GM19351 (cell line): Measurements from ENCODE around the gene IL23R.
"Not testable (repeated sequence)": the region's sequence is repeated elsewhere in the genome, so short reads cannot be mapped to it uniquely, and the experiment has no call there.

Source experiments
- ATAC-seq: cut with Tn5 transposase; IDR thresholded peaks from one replicate; pipeline ENCODE4 v1.9.1; 2021; ENCODE audit warnings: mild to moderate bottlenecking, moderate library complexity; ENCODE audit not compliant: unreplicated experiment

IL23R gene

GRCh38 chr1:67147973-67148372, 18.3 kb upstream of the IL23R start:
- not testable (repeated sequence) for ATAC-seq

DNA sequence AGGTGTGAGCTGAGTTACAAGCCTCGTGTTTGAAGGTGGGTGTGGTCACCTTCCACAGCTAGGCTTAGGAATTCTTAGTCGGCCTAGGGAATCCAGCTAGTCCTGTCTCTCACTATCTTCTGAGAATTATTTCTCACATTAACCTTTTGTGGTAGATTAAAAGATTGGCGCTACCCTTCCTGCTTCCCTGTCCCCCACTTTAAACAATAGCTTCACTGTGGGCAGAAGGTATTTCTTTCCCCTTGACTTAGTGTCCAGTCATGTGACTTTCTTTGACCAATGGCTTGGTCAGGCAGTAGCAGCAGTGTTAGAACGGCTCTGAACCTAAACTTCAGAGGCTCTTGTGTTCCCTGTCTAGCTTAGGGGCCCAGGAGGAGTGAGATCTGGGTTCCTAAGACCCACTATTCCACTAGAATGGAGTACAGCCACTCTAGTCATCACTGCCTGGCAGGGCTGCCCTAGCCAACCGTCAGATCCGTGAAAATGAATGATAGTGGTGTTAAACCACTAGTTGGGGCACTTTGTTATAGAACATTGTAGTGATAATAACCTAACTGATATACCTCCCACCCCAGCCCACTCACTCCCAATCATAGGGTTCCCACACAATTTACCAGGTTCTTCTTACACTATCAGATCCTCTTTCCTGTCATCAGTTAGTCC, 17.6 kb upstream of the IL23R start:
- peak; percentile 3 for ATAC-seq

- ATAC-seq: peak; percentile 99
These were observed 17.0 kb upstream of the IL23R start for GRCh38 chr1:67149179-67149770.

- ATAC-seq: no peak
These were observed 15.3 kb upstream of the IL23R start for GRCh38 chr1:67150931-67151330.

GRCh38 chr1:67158401-67158800, 7.9 kb upstream of the IL23R start:
- ATAC-seq: no peak

DNA sequence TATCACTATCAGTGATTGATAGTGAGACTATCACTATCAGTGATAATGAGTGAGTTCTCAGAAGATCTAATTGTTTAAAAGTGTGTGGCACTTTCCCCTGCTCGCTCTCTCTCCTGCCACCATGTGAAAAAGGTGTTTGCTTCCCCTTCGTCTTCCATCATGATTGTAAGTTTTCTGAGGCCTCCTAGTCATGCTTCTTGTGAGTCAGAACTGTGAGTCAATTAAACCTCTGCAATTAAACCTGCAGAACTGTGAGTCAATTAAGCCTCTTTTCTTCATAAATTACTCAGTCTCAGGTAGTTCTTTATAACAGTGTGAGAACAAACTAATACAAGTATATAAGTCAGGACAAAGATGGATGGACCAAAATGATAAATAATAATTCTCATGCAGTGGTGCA, 7.0 kb upstream of the IL23R start:
- ATAC-seq: no peak

DNA sequence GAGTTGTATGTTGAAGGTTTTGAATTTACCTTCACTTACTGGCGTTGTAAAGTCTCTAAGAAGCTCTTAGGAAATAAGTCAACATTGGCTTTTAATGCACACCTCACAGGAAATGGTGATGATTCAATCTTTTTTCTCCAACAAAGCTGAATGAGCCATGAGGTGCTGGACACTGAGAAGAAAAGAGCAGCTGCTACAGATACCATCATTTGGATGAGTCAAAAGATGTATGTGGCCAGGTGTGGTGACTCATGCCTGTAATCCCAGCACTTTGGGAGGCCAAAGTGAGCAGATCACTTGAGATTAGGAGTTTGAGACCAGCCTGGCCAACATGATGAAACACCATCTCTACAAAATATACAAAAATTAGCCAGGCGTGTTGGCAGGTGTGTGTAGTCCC, 3.3 kb upstream of the IL23R start:
- peak; percentile 56 for ATAC-seq

GRCh38 chr1:67165468-67166041, 699 bp upstream of the IL23R start:
- no peak for ATAC-seq

GRCh38 chr1:67169496-67169895, 3.2 kb downstream of the IL23R start:
- ATAC-seq: no peak

GRCh38 chr1:67169932-67170331, 3.7 kb downstream of the IL23R start:
- no peak for ATAC-seq

DNA sequence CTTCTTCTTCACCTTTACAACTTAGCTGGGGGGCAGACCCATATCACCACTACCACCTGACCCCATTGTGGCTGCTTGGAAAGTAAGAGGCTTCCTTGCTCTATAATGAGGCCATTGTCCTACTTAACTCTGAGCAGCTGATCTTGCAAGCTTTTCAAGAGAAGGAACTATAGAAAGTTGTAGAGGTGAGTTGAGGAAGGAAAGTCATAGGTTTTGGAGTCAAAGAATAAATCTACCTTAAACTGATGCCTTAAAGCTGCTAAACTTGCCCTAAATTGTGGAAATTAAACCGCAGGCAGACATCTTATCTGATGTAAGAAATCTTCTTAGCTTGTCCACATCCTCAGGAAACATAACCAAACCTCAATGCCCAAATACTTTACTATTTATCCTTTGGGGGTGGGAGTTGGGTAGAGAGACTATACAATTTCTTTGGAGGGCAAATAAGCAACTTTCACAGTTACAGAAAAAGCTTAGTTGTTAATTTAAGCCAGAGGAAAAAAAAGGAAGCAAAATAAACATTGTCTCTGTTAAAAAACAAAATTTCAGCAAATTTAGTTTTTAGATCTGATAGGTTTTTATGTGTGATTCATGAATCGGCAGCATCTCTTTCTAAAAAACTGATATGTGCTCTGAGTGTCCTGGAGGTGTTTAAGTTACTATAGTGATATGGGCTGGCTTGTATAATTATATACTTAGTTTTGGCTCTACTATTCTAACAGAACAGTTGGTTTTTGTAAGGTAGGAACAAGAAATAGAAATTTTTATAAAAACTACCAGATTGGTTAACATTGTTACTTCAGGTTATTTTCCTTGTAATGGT, 4.7 kb downstream of the IL23R start:
- no peak for ATAC-seq

GRCh38 chr1:67171574-67171955, 5.3 kb downstream of the IL23R start:
- no peak for ATAC-seq

DNA sequence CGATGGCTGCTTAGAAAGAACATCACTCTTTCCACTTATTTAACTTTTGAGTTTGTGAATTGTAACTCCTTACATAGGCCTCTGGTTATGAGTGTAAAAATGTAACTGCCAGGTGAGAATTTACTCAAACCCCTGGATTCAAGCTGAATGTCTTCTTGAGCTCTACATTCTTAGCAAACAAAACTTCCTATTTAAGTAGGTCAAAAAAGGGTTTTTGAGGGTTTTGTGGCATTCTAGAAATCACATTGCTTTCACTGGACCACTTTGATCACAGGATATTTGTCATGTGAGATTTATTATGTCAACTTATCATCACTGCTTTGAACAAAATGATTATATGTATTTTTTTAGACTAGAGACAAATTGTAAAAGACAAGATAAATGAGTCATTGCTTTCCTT, 5.7 kb downstream of the IL23R start:
- peak; percentile 40 for ATAC-seq

- no peak for ATAC-seq
These were observed 7.7 kb downstream of the IL23R start for GRCh38 chr1:67173988-67174387.

DNA sequence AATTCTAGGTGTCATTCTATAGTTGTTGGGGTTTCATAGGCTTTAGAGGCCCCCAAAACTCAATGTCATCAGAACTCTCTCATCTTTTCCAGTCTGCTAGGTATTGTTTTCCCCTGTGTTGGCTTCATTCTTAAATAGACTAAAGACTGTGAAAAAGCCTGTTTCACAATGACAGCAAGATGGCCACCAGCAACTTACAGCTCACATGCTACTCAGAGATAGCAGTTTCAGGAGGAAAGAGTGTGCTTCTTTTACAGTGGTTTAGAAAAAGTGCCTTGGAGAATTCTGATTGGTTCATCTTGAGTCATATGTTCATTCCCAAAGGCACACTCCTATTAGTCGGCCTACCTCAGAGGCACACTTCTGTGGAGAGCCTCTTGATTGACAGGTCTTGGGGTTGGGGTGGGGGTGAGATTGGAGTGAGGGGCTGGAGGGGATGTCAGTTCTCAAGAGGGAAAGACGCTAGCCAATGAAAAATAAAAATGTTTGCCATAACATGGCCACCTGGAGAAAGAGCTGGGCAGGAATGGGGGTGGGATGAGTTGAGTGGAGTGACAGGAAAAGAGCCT, 8.5 kb downstream of the IL23R start:
- no peak for ATAC-seq

DNA sequence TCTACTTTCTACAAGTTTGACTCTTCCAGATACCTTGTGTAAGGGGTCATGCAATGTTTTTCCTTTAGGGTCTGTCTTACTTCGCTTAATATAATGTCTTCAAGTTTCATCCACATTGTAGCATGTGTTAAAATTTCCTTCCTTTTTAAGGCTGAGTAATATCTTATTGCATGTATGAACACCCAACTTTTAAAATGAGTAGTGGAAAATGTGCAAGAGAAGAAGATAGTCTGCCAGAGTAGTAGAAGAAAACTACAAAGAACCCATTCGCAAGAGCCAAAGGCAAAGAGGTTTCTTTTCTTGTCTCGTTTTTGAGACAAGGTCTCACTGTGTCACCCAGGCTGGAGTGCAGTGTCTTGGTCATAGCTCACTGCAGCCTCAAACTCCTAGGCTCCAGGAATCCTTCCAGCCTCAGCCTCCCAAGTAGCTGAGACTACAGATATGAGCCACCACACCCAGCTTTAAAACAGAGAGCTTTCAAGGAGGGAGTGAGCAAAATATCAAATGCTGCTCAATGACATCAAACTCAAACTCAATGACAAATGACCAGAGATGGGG, 9.4 kb downstream of the IL23R start:
- ATAC-seq: no peak

GRCh38 chr1:67184838-67185421, 18.7 kb downstream of the IL23R start:
- no peak for ATAC-seq

DNA sequence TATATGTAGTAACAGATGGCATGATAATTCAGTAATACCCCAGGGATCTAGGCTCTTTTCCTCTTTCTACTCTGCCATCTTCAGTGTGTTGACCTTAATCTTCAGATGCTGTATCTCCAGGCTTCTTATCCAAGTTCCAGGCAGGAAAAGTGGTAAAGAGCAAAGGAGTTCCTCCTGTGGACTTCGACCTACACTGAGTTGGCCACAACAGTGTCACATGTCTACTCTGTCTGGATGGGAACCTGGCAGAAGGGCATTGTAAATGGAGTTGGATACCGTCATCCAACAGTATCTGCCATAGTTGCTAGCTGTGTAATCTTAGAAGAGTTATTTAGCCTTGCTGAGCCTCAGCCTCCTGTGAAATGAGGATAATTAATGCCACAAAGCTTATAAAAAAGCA, 21.9 kb downstream of the IL23R start:
- no peak for ATAC-seq

GRCh38 chr1:67189953-67190352, 23.7 kb downstream of the IL23R start:
- ATAC-seq: no peak

GRCh38 chr1:67190410-67190809, 24.2 kb downstream of the IL23R start:
- no peak for ATAC-seq

- ATAC-seq: no peak
These were observed 24.7 kb downstream of the IL23R start for GRCh38 chr1:67190942-67191341.
